Liver (tissue), 9 donors: ENCODE measurements around the gene LRRC4B. TPM values are rescaled to one million over a fixed set of nuclear protein-coding genes. Genes with fewer than 3 reads are reported as not detected.

Experiments used
- DNase-seq: peaks from one replicate; pipeline ENCODE4 v3.0.0-alpha.2; 2017; ENCODE audit warnings: low spot score
- H3K27ac ChIP-seq, 2 donors: one replicate each; pipeline ENCODE4 v1.7.0; 2013; ENCODE audit warnings: inconsistent platforms in 2 of 2, low read length in 2 of 2, control low read depth in 1 of 2, low read depth in 1 of 2, mild to moderate bottlenecking in 1 of 2
- H3K27me3 ChIP-seq, 4 donors: one replicate each; pipeline versions ENCODE4 v1.6.1 to v1.7.0; 2013; ENCODE audit warnings: low read length in 3 of 4, inconsistent platforms in 1 of 4, mild to moderate bottlenecking in 1 of 4, moderate library complexity in 1 of 4; ENCODE audit not compliant: control insufficient read depth in 4 of 4, insufficient read depth in 4 of 4
- H3K36me3 ChIP-seq, 4 donors: one replicate each; pipeline versions ENCODE4 v1.6.1 to v1.7.0; 2013; ENCODE audit warnings: low read length in 3 of 4, mild to moderate bottlenecking in 3 of 4, low read depth in 1 of 4, moderate library complexity in 1 of 4; ENCODE audit not compliant: control insufficient read depth in 4 of 4, insufficient read depth in 3 of 4
- H3K4me1 ChIP-seq, 4 donors: one replicate each; pipeline versions ENCODE4 v1.6.1 to v1.7.0; 2013; ENCODE audit warnings: low read length in 3 of 4, mild to moderate bottlenecking in 3 of 4, moderate library complexity in 1 of 4; ENCODE audit not compliant: control insufficient read depth in 4 of 4, insufficient read depth in 4 of 4
- H3K4me3 ChIP-seq, 3 donors: one replicate each; pipeline versions ENCODE4 v1.6.1 to v1.7.0; 2013; ENCODE audit warnings: low read length in 3 of 3, control low read depth in 1 of 3, low read depth in 1 of 3, mild to moderate bottlenecking in 1 of 3
- H3K9ac ChIP-seq, 2 donors: one replicate each; pipeline ENCODE4 v1.7.0; 2013; ENCODE audit warnings: low read length in 2 of 2, mild to moderate bottlenecking in 2 of 2, moderate library complexity in 2 of 2, control low read depth in 1 of 2, low read depth in 1 of 2
- H3K9me3 ChIP-seq, 4 donors: one replicate each; pipeline versions ENCODE4 v1.6.1 to v1.7.0; 2013; ENCODE audit warnings: low read length in 3 of 4; ENCODE audit not compliant: control insufficient read depth in 4 of 4
- EGR1 ChIP-seq, 2 donors: IDR thresholded peaks; 2 replicates each; pipeline ENCODE4 v1.6.1; 2016 to 2018; ENCODE audit warnings: antibody characterized with exemption in 2 of 2, low read depth in 2 of 2
- FOXA1 ChIP-seq: IDR thresholded peaks from 2 replicates; pipeline ENCODE4 v1.6.1; 2016; ENCODE audit warnings: antibody characterized with exemption
- GABPA ChIP-seq, 2 donors: IDR thresholded peaks in 1 of 2; conservative IDR thresholded peaks in 1 of 2; 2 replicates each; pipeline ENCODE4 v1.6.1; 2016; ENCODE audit warnings: antibody characterized with exemption in 2 of 2, mild to moderate bottlenecking in 1 of 2, moderate library complexity in 1 of 2
- HNF4A ChIP-seq, 2 donors: conservative IDR thresholded peaks; 2 replicates each; pipeline ENCODE4 v1.6.1; 2016; ENCODE audit warnings: antibody characterized with exemption in 2 of 2, mild to moderate bottlenecking in 2 of 2
- HNF4G ChIP-seq: IDR thresholded peaks from 2 replicates; pipeline ENCODE4 v1.6.1; 2016; ENCODE audit warnings: antibody characterized with exemption
- NR2F2 ChIP-seq: IDR thresholded peaks from 2 replicates; pipeline ENCODE4 v1.6.1; 2016; ENCODE audit warnings: antibody characterized with exemption
- RAD21 ChIP-seq, 2 donors: IDR thresholded peaks; 2 replicates each; pipeline ENCODE4 v1.6.1; 2016; ENCODE audit warnings: antibody characterized with exemption in 2 of 2, mild to moderate bottlenecking in 2 of 2
- REST ChIP-seq: IDR thresholded peaks from 2 replicates; pipeline ENCODE4 v1.6.1; 2016; ENCODE audit warnings: antibody characterized with exemption, mild to moderate bottlenecking
- RXRA ChIP-seq, 2 donors: IDR thresholded peaks; 2 replicates each; pipeline ENCODE4 v1.6.1; 2017 to 2018; ENCODE audit warnings: antibody characterized with exemption in 2 of 2, mild to moderate bottlenecking in 1 of 2
- TAF1 ChIP-seq: conservative IDR thresholded peaks from 2 replicates; pipeline ENCODE4 v1.6.1; 2016; ENCODE audit warnings: antibody characterized with exemption, mild to moderate bottlenecking
- YY1 ChIP-seq: IDR thresholded peaks from 2 replicates; pipeline ENCODE4 v1.6.1; 2016; ENCODE audit warnings: antibody characterized with exemption, mild to moderate bottlenecking
- WGBS: extraction: QIAGEN DNeasy Blood & Tissue Kit; methylation state at CpG from one replicate; pipeline ENCODE4 v1.1.7; 2013; 5-methylcytosine and 5-hydroxymethylcytosine counted together
- polyA plus RNA-seq, 2 donors: library from polyadenylated mRNA; stranded (reverse) in 1 of 2; unstranded in 1 of 2; fragments of 200-250 nt in 1 of 2; fragments of >200 nt in 1 of 2; fragmentation: Nextera tagmentation in 1 of 2; extraction: Ambion mirVana in 1 of 2; gene quantifications; one replicate each; pipeline versions ENCODE4 v1.2.1 to v1.2.3, GENCODE V29; 2013 to 2015
- total RNA-seq, 2 donors: library from RNA; depleted of rRNA; stranded (reverse); fragments of >200 nt; gene quantifications; one replicate each; pipeline ENCODE4 v1.2.3, GENCODE V29; 2014
- TF ChIP-seq, protein P1 (sequence below): fragments of 150-350 bp; IDR thresholded peaks from 2 replicates; pipeline ENCODE4 v1.5.1; 2017; ENCODE audit warnings: improper control_type of control experiment, low read depth, low read length; ENCODE audit not compliant: missing input control
- TF ChIP-seq, protein P2 (sequence below): IDR thresholded peaks from 2 replicates; pipeline ENCODE4 v1.6.1; 2016; ENCODE audit warnings: antibody characterized with exemption
- TF ChIP-seq, protein P3 (sequence below): IDR thresholded peaks from 2 replicates; pipeline ENCODE4 v1.6.1; 2016; ENCODE audit warnings: antibody characterized with exemption
- donor health status: healthy.
- donor health status: healthy.
- donor health status: healthy.
- donor health status: healthy.
- donor health status: healthy.

Gene LRRC4B
- total and polyA plus RNA-seq, 4 donors, result 0.11 to 1.1 (median 0.79) TPM

- Histone ChIP-seq H3K36me3 (no peaks in the 10 kb centered on the region), H3K9ac (no peak overlapping the region), H3K4me3 (peak overlapping the region in 2 of 3 donors; percentile 21 to 43), H3K27me3 (peaks cover 0 to 7% (median 3%) of the 10 kb centered on the region in 4 donors), H3K4me1 (peaks cover 0 to 11% (median 2%) of the 10 kb centered on the region in 4 donors), H3K27ac (no peak overlapping the region), H3K9me3 (no peaks in the 10 kb centered on the region)
- 1% methylated on average over 39 of the region's 39 CpGs for WGBS
- peak; percentile 84 for DNase-seq
- no peak for TF ChIP-seq RXRA (IDR thresholded peaks at IDR 0.05)
- TF ChIP-seq, protein P1, sequence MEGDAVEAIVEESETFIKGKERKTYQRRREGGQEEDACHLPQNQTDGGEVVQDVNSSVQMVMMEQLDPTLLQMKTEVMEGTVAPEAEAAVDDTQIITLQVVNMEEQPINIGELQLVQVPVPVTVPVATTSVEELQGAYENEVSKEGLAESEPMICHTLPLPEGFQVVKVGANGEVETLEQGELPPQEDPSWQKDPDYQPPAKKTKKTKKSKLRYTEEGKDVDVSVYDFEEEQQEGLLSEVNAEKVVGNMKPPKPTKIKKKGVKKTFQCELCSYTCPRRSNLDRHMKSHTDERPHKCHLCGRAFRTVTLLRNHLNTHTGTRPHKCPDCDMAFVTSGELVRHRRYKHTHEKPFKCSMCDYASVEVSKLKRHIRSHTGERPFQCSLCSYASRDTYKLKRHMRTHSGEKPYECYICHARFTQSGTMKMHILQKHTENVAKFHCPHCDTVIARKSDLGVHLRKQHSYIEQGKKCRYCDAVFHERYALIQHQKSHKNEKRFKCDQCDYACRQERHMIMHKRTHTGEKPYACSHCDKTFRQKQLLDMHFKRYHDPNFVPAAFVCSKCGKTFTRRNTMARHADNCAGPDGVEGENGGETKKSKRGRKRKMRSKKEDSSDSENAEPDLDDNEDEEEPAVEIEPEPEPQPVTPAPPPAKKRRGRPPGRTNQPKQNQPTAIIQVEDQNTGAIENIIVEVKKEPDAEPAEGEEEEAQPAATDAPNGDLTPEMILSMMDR, result peak; percentile 46
- peak; percentile 48 to 70 for TF ChIP-seq RAD21 (IDR thresholded peaks at IDR 0.05)
These were observed 11.8 kb downstream of the LRRC4B start for GRCh38 chr19:50556282-50557008.

DNA sequence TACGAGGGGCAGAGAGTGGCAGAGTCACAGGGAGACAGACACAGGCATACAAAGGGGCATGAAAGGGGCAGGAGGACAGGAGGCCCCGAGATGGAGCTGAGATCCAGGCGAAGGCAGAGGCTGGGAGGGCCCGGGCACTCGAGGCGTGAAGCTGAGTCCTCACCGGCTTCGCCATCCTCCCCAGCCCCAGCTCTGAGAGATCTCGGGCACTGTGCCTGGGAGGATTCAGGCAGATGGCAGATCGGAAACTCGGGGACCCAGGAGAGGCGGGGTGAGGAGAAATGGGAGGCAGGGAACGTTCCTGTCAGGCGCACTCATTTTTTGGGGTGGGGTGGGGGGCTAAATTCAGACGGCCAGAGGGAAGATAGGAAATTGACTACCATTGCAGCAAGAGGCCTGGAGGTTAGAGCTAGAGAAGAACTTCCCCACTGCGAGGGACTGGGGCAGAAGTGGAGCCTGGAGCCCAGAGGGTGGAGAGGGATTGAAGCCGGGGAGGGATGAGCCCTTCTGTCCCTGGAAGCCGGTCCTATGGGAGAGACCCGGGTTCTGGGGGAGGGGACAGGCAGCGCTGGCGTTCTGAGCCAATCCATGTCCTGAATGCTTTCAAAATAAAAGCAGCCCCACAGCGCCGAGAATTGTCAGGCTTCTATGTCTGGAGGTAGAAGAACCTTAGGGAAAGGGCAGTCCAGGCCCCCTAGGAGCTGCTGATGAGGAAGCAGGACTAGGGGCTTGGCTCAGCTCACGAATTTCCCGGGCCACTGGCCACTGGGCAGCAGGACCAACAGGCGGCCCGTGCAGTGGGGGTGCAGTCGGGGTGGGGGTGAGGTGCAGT is 12.6 kb downstream of the LRRC4B start:
- 33% methylated on average over 28 of the region's 28 CpGs for WGBS
- Histone ChIP-seq H3K27me3 (peaks cover 0 to 7% (median 5%) of the 10 kb centered on the region in 4 donors), H3K27ac (no peak overlapping the region), H3K4me1 (peaks cover 0 to 11% (median 2%) of the 10 kb centered on the region in 4 donors), H3K36me3 (no peaks in the 10 kb centered on the region), H3K9me3 (no peaks in the 10 kb centered on the region), H3K4me3 (peak overlapping the region in 1 of 3 donors; percentile 21), H3K9ac (no peak overlapping the region)
- no peak for DNase-seq
- TF ChIP-seq RXRA (IDR thresholded peaks at IDR 0.05) (no peak), GABPA (IDR thresholded peaks at IDR 0.05 in 1 of 2, conservative IDR thresholded peaks at IDR 0.05 in 1 of 2) (no peak), EGR1 (IDR thresholded peaks at IDR 0.05; ENCODE audit: low read depth in 2 of 2) (no peak), REST (no peak), HNF4G (no peak), HNF4A (conservative IDR thresholded peaks at IDR 0.05) (no peak), YY1 (no peak), FOXA1 (no peak), NR2F2 (no peak), TAF1 (no peak)
- TF ChIP-seq, protein P2, sequence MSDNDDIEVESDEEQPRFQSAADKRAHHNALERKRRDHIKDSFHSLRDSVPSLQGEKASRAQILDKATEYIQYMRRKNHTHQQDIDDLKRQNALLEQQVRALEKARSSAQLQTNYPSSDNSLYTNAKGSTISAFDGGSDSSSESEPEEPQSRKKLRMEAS, result no peak
- TF ChIP-seq, protein P1, result no peak
- TF ChIP-seq, protein P3, sequence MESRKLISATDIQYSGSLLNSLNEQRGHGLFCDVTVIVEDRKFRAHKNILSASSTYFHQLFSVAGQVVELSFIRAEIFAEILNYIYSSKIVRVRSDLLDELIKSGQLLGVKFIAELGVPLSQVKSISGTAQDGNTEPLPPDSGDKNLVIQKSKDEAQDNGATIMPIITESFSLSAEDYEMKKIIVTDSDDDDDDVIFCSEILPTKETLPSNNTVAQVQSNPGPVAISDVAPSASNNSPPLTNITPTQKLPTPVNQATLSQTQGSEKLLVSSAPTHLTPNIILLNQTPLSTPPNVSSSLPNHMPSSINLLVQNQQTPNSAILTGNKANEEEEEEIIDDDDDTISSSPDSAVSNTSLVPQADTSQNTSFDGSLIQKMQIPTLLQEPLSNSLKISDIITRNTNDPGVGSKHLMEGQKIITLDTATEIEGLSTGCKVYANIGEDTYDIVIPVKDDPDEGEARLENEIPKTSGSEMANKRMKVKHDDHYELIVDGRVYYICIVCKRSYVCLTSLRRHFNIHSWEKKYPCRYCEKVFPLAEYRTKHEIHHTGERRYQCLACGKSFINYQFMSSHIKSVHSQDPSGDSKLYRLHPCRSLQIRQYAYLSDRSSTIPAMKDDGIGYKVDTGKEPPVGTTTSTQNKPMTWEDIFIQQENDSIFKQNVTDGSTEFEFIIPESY, result no peak
